ENCODE measurements around the gene B4GALT1.

- TF ChIP-seq, protein P1, sequence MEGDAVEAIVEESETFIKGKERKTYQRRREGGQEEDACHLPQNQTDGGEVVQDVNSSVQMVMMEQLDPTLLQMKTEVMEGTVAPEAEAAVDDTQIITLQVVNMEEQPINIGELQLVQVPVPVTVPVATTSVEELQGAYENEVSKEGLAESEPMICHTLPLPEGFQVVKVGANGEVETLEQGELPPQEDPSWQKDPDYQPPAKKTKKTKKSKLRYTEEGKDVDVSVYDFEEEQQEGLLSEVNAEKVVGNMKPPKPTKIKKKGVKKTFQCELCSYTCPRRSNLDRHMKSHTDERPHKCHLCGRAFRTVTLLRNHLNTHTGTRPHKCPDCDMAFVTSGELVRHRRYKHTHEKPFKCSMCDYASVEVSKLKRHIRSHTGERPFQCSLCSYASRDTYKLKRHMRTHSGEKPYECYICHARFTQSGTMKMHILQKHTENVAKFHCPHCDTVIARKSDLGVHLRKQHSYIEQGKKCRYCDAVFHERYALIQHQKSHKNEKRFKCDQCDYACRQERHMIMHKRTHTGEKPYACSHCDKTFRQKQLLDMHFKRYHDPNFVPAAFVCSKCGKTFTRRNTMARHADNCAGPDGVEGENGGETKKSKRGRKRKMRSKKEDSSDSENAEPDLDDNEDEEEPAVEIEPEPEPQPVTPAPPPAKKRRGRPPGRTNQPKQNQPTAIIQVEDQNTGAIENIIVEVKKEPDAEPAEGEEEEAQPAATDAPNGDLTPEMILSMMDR (IDR thresholded peaks at IDR 0.05; ENCODE audit: poor library complexity), result no peak
- no peak for TF ChIP-seq EZH2 (IDR thresholded peaks at IDR 0.05; ENCODE audit: borderline replicate concordance)
- no peak for TF ChIP-seq EZH2phosphoT487 (IDR thresholded peaks at IDR 0.05; ENCODE audit: low read depth, severe bottlenecking, unreplicated experiment)
Measured at GRCh38 chr9:33188711-33189110, 21.6 kb upstream of the B4GALT1 start.

Measured in hepatocyte (in vitro differentiated cells).